ENCODE measurements around the gene HYKK. TPM values are rescaled to one million over a fixed set of nuclear protein-coding genes. Genes with fewer than 3 reads are reported as not detected.
"Not testable (repeated sequence)": the region's sequence is repeated elsewhere in the genome, so short reads cannot be mapped to it uniquely, and the experiment has no call there.

Gene HYKK
- total RNA-seq, 1 donor from 2014 or later: 4.3 TPM

- no peaks in the 10 kb centered on the region for H3K9me3 Mint-ChIP-seq (ENCODE audit: low read depth)
- H3K36me3 Mint-ChIP-seq (ENCODE audit: insufficient read depth): peaks cover 12% of the 10 kb centered on the region
- TF ChIP-seq CTCF (IDR thresholded peaks at IDR 0.05; ENCODE audit: unreplicated experiment): no peak
- DNase-seq (ENCODE audit: low spot score, unreplicated experiment): no peak
- no peak overlapping the region for H3K4me3 Mint-ChIP-seq (ENCODE audit: low read depth)
- no peak overlapping the region for H3K27ac Mint-ChIP-seq
- H3K27me3 Mint-ChIP-seq: peaks cover 4% of the 10 kb centered on the region
- no peaks in the 10 kb centered on the region for H3K4me1 Mint-ChIP-seq (ENCODE audit: low read depth)
Observed at GRCh38 chr15:78550815-78551214, 43.4 kb downstream of the HYKK start.

- no peaks in the 10 kb centered on the region for H3K9me3 Mint-ChIP-seq (ENCODE audit: low read depth)
- no peak for DNase-seq (ENCODE audit: low spot score, unreplicated experiment)
- peaks cover 10% of the 10 kb centered on the region for H3K36me3 Mint-ChIP-seq (ENCODE audit: insufficient read depth)
- H3K4me3 Mint-ChIP-seq (ENCODE audit: low read depth): no peak overlapping the region
- H3K27ac Mint-ChIP-seq: no peak overlapping the region
- H3K27me3 Mint-ChIP-seq: peaks cover 4% of the 10 kb centered on the region
- H3K4me1 Mint-ChIP-seq (ENCODE audit: low read depth): no peaks in the 10 kb centered on the region
- no peak for TF ChIP-seq CTCF (IDR thresholded peaks at IDR 0.05; ENCODE audit: unreplicated experiment)
Observed at GRCh38 chr15:78551902-78552301, 44.5 kb downstream of the HYKK start.

- no peak for DNase-seq (ENCODE audit: low spot score, unreplicated experiment)
- peaks cover 4% of the 10 kb centered on the region for H3K27me3 Mint-ChIP-seq
- no peaks in the 10 kb centered on the region for H3K9me3 Mint-ChIP-seq (ENCODE audit: low read depth)
- H3K4me3 Mint-ChIP-seq (ENCODE audit: low read depth): no peak overlapping the region
- no peaks in the 10 kb centered on the region for H3K4me1 Mint-ChIP-seq (ENCODE audit: low read depth)
- TF ChIP-seq CTCF (IDR thresholded peaks at IDR 0.05; ENCODE audit: unreplicated experiment): no peak
- peaks cover 10% of the 10 kb centered on the region for H3K36me3 Mint-ChIP-seq (ENCODE audit: insufficient read depth)
- H3K27ac Mint-ChIP-seq: no peak overlapping the region
Observed at GRCh38 chr15:78552597-78552996, 45.2 kb downstream of the HYKK start.

GRCh38 chr15:78560201-78560600 lies 52.8 kb downstream of the HYKK start:
- H3K27me3 Mint-ChIP-seq: peaks cover 31% of the 10 kb centered on the region
- not testable (repeated sequence) for H3K4me3 Mint-ChIP-seq (ENCODE audit: low read depth); H3K27ac Mint-ChIP-seq; H3K36me3 Mint-ChIP-seq (ENCODE audit: insufficient read depth); DNase-seq (ENCODE audit: low spot score, unreplicated experiment); H3K4me1 Mint-ChIP-seq (ENCODE audit: low read depth); H3K9me3 Mint-ChIP-seq (ENCODE audit: low read depth)

GRCh38 chr15:78561490-78561889 lies 54.1 kb downstream of the HYKK start:
- H3K36me3 Mint-ChIP-seq (ENCODE audit: insufficient read depth): no peaks in the 10 kb centered on the region

More at GRCh38 chr15:78561490-78561889, 54.1 kb downstream of the HYKK start:
- no peak for DNase-seq (ENCODE audit: low spot score, unreplicated experiment)
- Mint-ChIP-seq H3K4me1 (ENCODE audit: low read depth) (peaks cover 5% of the 10 kb centered on the region), H3K9me3 (ENCODE audit: low read depth) (no peaks in the 10 kb centered on the region), H3K27me3 (peaks cover 33% of the 10 kb centered on the region), H3K4me3 (ENCODE audit: low read depth) (no peak overlapping the region), H3K27ac (no peak overlapping the region)
- TF ChIP-seq CTCF (IDR thresholded peaks at IDR 0.05; ENCODE audit: unreplicated experiment): no peak
